Raji (cell line): ENCODE data around the gene HYCC1.

ENCODE experiments used
- POLR2A ChIP-seq: IDR thresholded peaks from 2 replicates; pipeline ENCODE4 v1.6.1; 2011; ENCODE audit warnings: low read depth, low read length, control low read depth; ENCODE audit not compliant: insufficient read depth

Gene HYCC1

DNA sequence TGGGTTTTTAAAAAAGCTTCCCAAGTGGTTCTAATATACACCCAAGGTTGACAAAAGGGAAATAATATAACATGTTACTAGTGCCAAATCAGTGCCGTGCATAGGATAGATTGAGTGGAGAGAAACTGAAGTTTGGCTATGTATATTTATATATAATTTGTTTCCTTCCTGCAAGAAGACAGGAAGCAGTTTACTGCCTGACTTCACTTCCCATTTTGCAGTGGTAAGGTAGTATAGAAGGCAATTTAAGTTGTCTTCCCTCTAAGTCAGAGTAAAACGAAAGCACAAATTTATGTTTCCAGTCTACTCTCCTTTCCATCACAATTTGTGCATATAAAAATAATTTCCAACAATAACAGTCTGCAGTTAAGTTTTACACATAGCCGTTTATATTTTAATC lies 3.4 kb upstream of the HYCC1 start:
- TF ChIP-seq POLR2A: no peak

GRCh38 chr7:23016345-23017253 lies 2.7 kb upstream of the HYCC1 start:
- TF ChIP-seq POLR2A: peak; percentile 14; the same call in 1 of the 2 replicates

GRCh38 chr7:23014681-23015080 lies 751 bp upstream of the HYCC1 start:
- TF ChIP-seq POLR2A: no peak

- TF ChIP-seq POLR2A: no peak
Observed at GRCh38 chr7:23012908-23013714, 819 bp downstream of the HYCC1 start.

GRCh38 chr7:23012186-23012585 lies 1.7 kb downstream of the HYCC1 start:
- no peak for TF ChIP-seq POLR2A

DNA sequence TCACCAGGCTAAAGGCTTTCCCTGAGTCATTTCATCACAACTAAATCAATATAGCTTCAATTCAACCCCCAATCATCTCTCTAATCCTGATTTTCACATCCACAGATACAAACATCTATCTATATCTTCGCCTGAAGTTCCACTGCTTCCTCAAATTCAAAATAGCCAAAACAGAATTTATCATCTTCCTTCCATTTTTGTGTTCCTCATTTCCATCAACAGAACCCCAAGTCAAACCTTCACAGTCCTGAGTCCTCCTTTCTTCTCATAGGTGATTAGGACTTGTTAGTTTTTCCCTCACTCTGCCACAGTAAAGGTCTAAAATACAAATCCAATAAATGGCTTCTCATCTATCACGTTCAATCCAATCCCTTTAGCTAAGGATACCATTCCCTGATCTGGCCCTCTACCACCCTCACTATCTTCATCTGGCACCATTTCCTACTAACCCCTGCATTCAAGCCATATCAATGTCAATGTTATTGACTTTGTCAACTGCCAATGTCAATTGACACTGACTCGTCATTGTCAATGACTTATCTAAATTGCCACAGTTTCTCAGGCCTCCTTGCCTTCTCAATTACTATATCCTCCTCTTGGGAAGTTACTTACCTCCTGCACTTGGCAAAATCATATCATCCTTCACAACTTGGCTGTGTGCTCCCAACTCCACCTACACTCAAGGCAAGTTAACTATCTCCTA lies 2.6 kb downstream of the HYCC1 start:
- no peak for TF ChIP-seq POLR2A

- TF ChIP-seq POLR2A: no peak
Observed at GRCh38 chr7:23009303-23009702, 4.6 kb downstream of the HYCC1 start.

GRCh38 chr7:23004247-23004520 lies 9.7 kb downstream of the HYCC1 start:
- TF ChIP-seq POLR2A: no peak

DNA sequence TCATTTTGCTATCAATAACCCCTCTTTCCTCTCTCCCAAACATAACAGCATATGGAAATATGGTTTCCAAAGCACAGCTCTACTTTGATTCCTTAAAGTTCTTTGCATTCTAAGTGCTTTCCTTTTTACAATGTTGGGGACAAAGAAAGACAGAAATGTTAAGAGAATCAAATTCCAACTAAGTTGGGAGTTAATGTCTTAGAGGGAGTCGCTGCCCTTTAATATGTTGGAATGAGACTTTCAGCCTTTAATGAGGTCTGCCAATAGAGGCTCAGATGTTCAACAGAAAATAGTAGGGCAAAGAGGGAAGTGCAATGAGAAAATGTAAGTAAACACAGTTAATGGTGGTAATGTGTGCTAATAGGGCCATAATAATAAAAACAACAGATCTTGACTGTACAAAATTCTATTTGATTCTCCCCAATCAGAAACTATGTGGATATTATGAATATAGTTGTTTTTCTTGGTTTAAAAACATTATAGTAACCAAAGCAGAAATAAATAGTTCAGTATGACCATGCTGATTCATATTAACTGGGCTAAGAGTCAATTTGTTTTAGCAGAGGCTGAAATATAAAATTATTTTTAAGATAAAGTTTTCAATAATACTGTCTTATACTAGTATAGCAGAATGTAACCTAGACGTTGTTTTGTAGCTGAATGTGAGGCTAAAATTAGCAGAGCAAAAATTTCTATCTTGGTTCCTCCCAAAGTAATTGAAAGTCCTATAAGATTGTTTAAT lies 10.3 kb downstream of the HYCC1 start:
- no peak for TF ChIP-seq POLR2A

- TF ChIP-seq POLR2A: no peak
Observed at GRCh38 chr7:23002698-23003097, 11.2 kb downstream of the HYCC1 start.

DNA sequence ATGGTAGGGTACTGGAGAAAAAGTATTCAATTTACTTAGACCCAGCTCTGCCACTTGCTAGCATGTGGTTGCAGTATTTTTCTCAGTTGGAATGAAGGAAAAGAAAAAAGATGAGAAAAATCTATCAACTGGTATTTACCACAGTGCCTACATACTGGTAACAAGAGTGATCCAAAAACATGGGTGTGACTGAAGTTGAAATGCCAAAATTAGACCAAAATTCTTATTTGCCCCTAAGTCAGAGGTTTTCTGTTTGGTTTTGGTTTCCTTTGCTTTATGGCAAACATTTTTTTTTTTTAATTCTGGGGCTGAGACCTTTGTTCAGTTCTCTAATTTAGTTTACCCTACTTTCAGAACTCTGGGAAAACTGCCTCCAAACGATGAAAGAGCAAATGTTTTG lies 12.3 kb downstream of the HYCC1 start:
- no peak for TF ChIP-seq POLR2A

- TF ChIP-seq POLR2A: no peak
Observed at GRCh38 chr7:23000597-23001360, 13.2 kb downstream of the HYCC1 start.

DNA sequence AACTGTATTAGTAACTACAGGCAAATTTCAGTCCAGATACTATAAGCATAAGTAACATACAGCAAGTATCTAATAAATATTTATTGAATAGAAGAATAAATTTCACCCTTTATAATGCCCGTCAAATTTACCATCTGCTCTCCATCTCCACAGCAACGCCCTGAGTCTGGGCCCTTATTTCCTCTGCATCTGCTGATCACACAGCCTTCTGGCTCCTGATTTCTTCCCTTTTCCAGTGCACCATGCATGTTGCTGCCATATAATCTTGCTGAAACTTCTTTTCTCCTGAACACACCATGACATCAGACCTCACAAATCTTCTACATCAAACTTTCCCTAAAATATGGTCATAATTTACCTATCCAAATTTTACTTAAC lies 15.4 kb downstream of the HYCC1 start:
- TF ChIP-seq POLR2A: no peak

DNA sequence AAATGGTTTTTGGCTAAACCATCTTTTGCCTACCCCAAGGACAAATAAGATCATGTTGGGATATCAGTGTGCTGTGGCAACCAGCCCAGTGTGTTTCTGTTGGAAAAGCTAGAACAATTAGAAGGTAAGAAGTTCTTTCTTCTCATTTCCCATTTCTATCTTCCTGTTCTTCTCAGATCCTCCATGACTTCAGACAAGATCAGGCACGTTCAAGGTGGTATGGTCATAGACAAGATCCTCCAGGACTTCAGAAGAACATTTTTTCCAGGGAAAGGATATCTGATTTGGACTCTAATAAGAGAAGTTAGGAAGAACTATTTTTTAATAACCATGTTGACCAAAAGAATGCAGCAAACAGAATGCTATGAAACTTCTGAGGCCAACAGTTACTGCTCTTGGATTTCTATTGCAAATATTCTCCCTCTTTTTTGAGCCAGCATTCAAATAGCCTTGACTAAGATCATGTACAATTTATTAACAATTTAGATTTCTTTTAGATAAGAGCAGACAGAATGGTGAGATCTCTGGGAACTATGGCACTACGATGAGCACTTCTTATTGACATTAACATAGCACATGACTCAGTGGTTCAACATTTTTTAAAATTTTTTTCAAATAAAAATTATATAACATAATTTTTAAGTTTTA lies 15.9 kb downstream of the HYCC1 start:
- TF ChIP-seq POLR2A: no peak

DNA sequence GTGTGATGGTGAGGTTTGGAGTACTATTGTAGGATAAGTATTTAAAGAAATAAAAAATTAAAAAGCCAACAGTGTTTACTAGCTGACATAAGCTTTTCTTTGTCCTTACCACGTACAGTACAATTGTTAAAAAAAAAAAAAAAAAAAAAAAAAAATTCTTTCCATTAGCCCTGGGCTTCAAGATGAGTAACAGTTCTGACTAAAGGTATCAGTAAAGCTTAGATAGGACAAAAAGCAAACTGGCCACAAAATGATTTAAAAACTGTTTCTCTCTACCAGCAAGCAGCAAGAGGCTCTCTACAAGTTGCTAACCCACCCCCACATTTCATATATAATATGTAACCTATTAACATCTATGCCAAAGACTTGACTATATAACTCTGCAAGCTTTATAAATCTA lies 17.5 kb downstream of the HYCC1 start:
- no peak for TF ChIP-seq POLR2A
